Caco-2 (cell line): Measurements from ENCODE around the gene NOTO. TPM values are rescaled to one million over a fixed set of nuclear protein-coding genes. Genes with fewer than 3 reads are reported as not detected.

Source experiments
- BruUV-seq: library from RNA; stranded (reverse); fragments of 400-500 nt; replicated peaks from 2 replicates; lab custom pipeline; 2021; lab: Mats Ljungman, UMichigan
- CTCF ChIA-PET: fragments of 300-600 bp; sonication (Branson Sonifier 250); formaldehyde crosslinking; loops from one replicate; lab custom pipeline; 2022; ENCODE audit warnings: antibody characterized with exemption; lab: Charles Lee
- POLR2A ChIA-PET: fragments of 300-600 bp; sonication (Branson Sonifier 250); formaldehyde crosslinking; loops from one replicate; lab custom pipeline; 2022; ENCODE audit warnings: antibody characterized with exemption; lab: Charles Lee
- DNase-seq, 2 experiments: peaks; one replicate each; pipeline versions ENCODE4 v3.0.0 to v3.0.0-alpha.2; 2020 to 2022
- H3K27me3 ChIP-seq: replicated peaks from 2 replicates; pipeline ENCODE4 v1.6.0; 2011; ENCODE audit warnings: low read length; ENCODE audit not compliant: control insufficient read depth, insufficient read depth
- H3K36me3 ChIP-seq: 2 replicates; pipeline ENCODE4 v1.5.1; 2011; ENCODE audit warnings: low read length; ENCODE audit not compliant: control insufficient read depth, insufficient read depth
- H3K4me1 ChIP-seq: fragments of 250-450 bp; sonication (Bioruptor Pico); 2 replicates; pipeline ENCODE4 v1.5.1; 2020; ENCODE audit warnings: mild to moderate bottlenecking
- H3K4me3 ChIP-seq: 2 replicates; pipeline ENCODE4 v1.5.1; 2011; ENCODE audit warnings: low read depth, mild to moderate bottlenecking, control low read depth, low read length
- H3K9me3 ChIP-seq: fragments of 250-450 bp; sonication (Bioruptor Pico); 2 replicates; pipeline ENCODE4 v1.5.1; 2020; ENCODE audit warnings: mild to moderate bottlenecking, moderate library complexity
- H3K27ac Mint-ChIP-seq: one replicate; pipeline ENCODE4 v1.8.0; 2022; ENCODE audit warnings: mixed read lengths; ENCODE audit not compliant: unreplicated experiment
- H3K27me3 Mint-ChIP-seq: one replicate; pipeline ENCODE4 v1.8.0; 2022; ENCODE audit warnings: mixed read lengths; ENCODE audit not compliant: insufficient read depth, unreplicated experiment
- H3K36me3 Mint-ChIP-seq: one replicate; pipeline ENCODE4 v1.8.0; 2022; ENCODE audit warnings: mild to moderate bottlenecking, mixed read lengths; ENCODE audit not compliant: insufficient read depth, unreplicated experiment
- H3K4me1 Mint-ChIP-seq: one replicate; pipeline ENCODE4 v1.8.0; 2022; ENCODE audit warnings: low read depth, mixed read lengths; ENCODE audit not compliant: unreplicated experiment
- H3K4me3 Mint-ChIP-seq: one replicate; pipeline ENCODE4 v1.8.0; 2022; ENCODE audit warnings: mild to moderate bottlenecking, moderate library complexity, mixed read lengths; ENCODE audit not compliant: unreplicated experiment
- H3K9me3 Mint-ChIP-seq: one replicate; pipeline ENCODE4 v1.8.0; 2022; ENCODE audit warnings: mixed read lengths; ENCODE audit not compliant: unreplicated experiment
- intact Hi-C: fragments of 100-400 bp; cut with micrococcal nuclease; formaldehyde crosslinking; loops from one replicate; pipeline ENCODE4 v1.10.0; 2022; ENCODE audit not compliant: unreplicated experiment
- total RNA-seq: library from RNA; stranded (reverse); gene quantifications from 2 replicates; pipeline ENCODE4 v1.2.3, GENCODE V29; 2022
- TF ChIP-seq, protein P1 (sequence below), 2 experiments: fragments of 200-600 bp in 1 of 2; IDR thresholded peaks; 1 replicate in 1 of 2; 2 replicates in 1 of 2; pipeline versions ENCODE4 v1.5.1 to v1.8.0; 2011 to 2022; ENCODE audit warnings: antibody characterized with exemption in 1 of 2, control low read depth in 1 of 2, inconsistent platforms in 1 of 2, low read depth in 1 of 2, low read length in 1 of 2, mild to moderate bottlenecking in 1 of 2, moderate library complexity in 1 of 2; ENCODE audit not compliant: insufficient read depth in 1 of 2, severe bottlenecking in 1 of 2, unreplicated experiment in 1 of 2

The NOTO gene
- total RNA-seq, 1 experiment from 2014 or later = not detected

GRCh38 chr2:73259704-73260337, 57.4 kb downstream of the NOTO start:
- TF ChIP-seq, protein P1, sequence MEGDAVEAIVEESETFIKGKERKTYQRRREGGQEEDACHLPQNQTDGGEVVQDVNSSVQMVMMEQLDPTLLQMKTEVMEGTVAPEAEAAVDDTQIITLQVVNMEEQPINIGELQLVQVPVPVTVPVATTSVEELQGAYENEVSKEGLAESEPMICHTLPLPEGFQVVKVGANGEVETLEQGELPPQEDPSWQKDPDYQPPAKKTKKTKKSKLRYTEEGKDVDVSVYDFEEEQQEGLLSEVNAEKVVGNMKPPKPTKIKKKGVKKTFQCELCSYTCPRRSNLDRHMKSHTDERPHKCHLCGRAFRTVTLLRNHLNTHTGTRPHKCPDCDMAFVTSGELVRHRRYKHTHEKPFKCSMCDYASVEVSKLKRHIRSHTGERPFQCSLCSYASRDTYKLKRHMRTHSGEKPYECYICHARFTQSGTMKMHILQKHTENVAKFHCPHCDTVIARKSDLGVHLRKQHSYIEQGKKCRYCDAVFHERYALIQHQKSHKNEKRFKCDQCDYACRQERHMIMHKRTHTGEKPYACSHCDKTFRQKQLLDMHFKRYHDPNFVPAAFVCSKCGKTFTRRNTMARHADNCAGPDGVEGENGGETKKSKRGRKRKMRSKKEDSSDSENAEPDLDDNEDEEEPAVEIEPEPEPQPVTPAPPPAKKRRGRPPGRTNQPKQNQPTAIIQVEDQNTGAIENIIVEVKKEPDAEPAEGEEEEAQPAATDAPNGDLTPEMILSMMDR (IDR thresholded peaks at IDR 0.05; ENCODE audit: insufficient read depth in 1 of 2, low read depth in 1 of 2, low read length in 1 of 2, severe bottlenecking in 1 of 2, unreplicated experiment in 1 of 2) = no peak
- no peaks in the 10 kb centered on the region for H3K4me1 ChIP-seq

GRCh38 chr2:73260338-73260984, 58.1 kb downstream of the NOTO start:
- intact Hi-C loops = loop anchor here (2.0 kb wide), 1 partner anchor 46 kb away; the partner anchor contains the start of gene SMYD5
- no TSS peak for BruUV-seq
- DNase-seq = peak; percentile 71 to 79
- Mint-ChIP-seq H3K36me3 (peaks cover 28% of the 10 kb centered on the region), H3K4me3 (no peak overlapping the region), H3K4me1 (no peaks in the 10 kb centered on the region), H3K27me3 (no peaks in the 10 kb centered on the region), H3K27ac (no peak overlapping the region), H3K9me3 (no peaks in the 10 kb centered on the region)
- Histone ChIP-seq H3K36me3 (no peaks in the 10 kb centered on the region; the same call in 1 of the 2 replicates), H3K9me3 (no peaks in the 10 kb centered on the region), H3K4me1 (no peaks in the 10 kb centered on the region), H3K4me3 (no peak overlapping the region), H3K27me3 (no peaks in the 10 kb centered on the region)
- TF ChIP-seq, protein P1 (IDR thresholded peaks at IDR 0.05; ENCODE audit: insufficient read depth in 1 of 2, low read depth in 1 of 2, low read length in 1 of 2, severe bottlenecking in 1 of 2, unreplicated experiment in 1 of 2) = peak; percentile 55 to 80
- ChIA-PET CTCF (interaction anchor here (0.6 to 1.3 kb wide), 5 partner anchors 8 to 97 kb away, joined by 3 to 10 read pairs (median 5); partner anchors contain the start of gene PRADC1), POLR2A (no interaction called here)

More at GRCh38 chr2:73259704-73260337, 57.4 kb downstream of the NOTO start:
- POLR2A ChIA-PET = no interaction called here
- BruUV-seq = no TSS peak
- no peak overlapping the region for H3K4me3 ChIP-seq
- no peaks in the 10 kb centered on the region for H3K27me3 Mint-ChIP-seq
- no peak for DNase-seq
- H3K9me3 ChIP-seq = no peaks in the 10 kb centered on the region
- no peak overlapping the region for H3K27ac Mint-ChIP-seq
- CTCF ChIA-PET = interaction anchor here (1.0 to 1.3 kb wide), 4 partner anchors 9 to 82 kb away, joined by 3 to 6 read pairs (median 4); partner anchors contain the start of gene PRADC1
- H3K36me3 Mint-ChIP-seq = peaks cover 34% of the 10 kb centered on the region
- no peaks in the 10 kb centered on the region for H3K4me1 Mint-ChIP-seq
- intact Hi-C loops = loop anchor here (2.0 kb wide), 1 partner anchor 45 kb away; the partner anchor contains the start of gene SMYD5
- no peaks in the 10 kb centered on the region for H3K27me3 ChIP-seq
- H3K36me3 ChIP-seq = no peaks in the 10 kb centered on the region; the same call in 1 of the 2 replicates
- H3K9me3 Mint-ChIP-seq = no peaks in the 10 kb centered on the region
- H3K4me3 Mint-ChIP-seq = no peak overlapping the region

Other genes with a start within 250 kb of the NOTO start
- 26.8 and 31.3 TPM in 2 replicates for gene SFXN5, start 130.9 kb upstream of the NOTO start, total RNA-seq
- 17.3 and 17.4 TPM in 2 replicates for gene RAB11FIP5, start 89.6 kb upstream of the NOTO start, total RNA-seq
- gene SMYD5, start 11.7 kb downstream of the NOTO start, total RNA-seq = 53.1 and 65.8 TPM in 2 replicates
- gene PRADC1, start 30.7 kb downstream of the NOTO start, total RNA-seq = 24.1 and 25.4 TPM in 2 replicates
- 450 and 505 TPM in 2 replicates for gene CCT7, start 31.7 kb downstream of the NOTO start, total RNA-seq
- gene FBXO41, start 81.9 kb downstream of the NOTO start, total RNA-seq = 11.6 and 12.1 TPM in 2 replicates
- 0.30 TPM in 1 of 2 replicates, not detected in the other for gene EGR4, start 91.0 kb downstream of the NOTO start, total RNA-seq
- gene ALMS1, start 183.3 kb downstream of the NOTO start, total RNA-seq = 7.4 and 9.2 TPM in 2 replicates